GM19035 (cell line): Measurements from ENCODE around the gene NUDT4B.
"Not testable (repeated sequence)": the region's sequence is repeated elsewhere in the genome, so short reads cannot be mapped to it uniquely, and the experiment has no call there.

Source experiments
- ATAC-seq: cut with Tn5 transposase; IDR thresholded peaks from one replicate; pipeline ENCODE4 v1.9.1; 2021; ENCODE audit not compliant: unreplicated experiment

The NUDT4B gene

DNA sequence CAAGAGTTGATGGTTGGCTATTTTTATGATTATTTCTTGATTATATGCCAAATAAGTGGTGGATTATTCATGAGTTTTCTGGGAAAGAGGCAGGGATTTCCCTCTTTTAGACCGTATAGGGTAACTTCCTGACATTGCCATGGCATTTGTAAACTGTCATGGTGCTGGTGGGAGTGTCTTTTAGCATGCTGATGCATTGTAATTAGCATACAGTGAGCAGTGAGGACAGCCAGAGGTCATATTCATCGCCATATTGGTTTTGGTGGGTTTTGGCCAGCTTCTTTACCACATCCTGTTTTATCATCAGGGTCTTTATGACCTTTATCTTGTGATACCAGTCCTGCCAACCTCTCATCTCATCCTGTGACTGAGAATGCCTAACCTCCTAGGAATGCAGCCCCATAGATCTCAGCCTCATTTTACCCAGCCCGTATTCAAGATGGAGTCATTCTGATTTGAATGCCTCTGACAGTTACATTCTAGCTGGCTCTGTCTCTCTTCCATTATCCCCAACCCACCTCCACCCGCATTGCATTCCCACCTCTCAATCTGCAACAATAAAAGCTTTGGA is 45.3 kb downstream of the NUDT4B start:
- ATAC-seq, result not testable (repeated sequence)
